HCT116 (cell line): Measurements from ENCODE around the gene ELF5. TPM values are rescaled to one million over a fixed set of nuclear protein-coding genes. Genes with fewer than 3 reads are reported as not detected.

Experiments used
- ATAC-seq: fragments of 200-7000 bp; cut with Tn5 transposase; 2 replicates; pipeline ENCODE4 v1.9.1; 2020; ENCODE audit warnings: mild to moderate bottlenecking, moderate library complexity
- BruUV-seq: library from RNA; stranded (reverse); fragments of 400-500 nt; replicated peaks from 2 replicates; lab custom pipeline; 2021; lab: Mats Ljungman, UMichigan
- CTCF ChIA-PET: fragments of 300-600 bp; sonication (Branson Sonifier 250); formaldehyde crosslinking; loops from one replicate; lab custom pipeline; 2021; ENCODE audit warnings: antibody characterized with exemption; lab: Charles Lee
- POLR2A ChIA-PET: fragments of 300-600, 350-600 bp; sonication (Branson Sonifier 250); formaldehyde crosslinking; loops from one replicate; lab custom pipeline; 2021; ENCODE audit warnings: antibody characterized with exemption; lab: Charles Lee
- RAD21 ChIA-PET, 2 experiments: fragments of 300-600 bp; sonication (Branson Sonifier 250); formaldehyde crosslinking; loops; one replicate each; lab custom pipeline; 2023; ENCODE audit warnings: low total read pairs in 2 of 2; ENCODE audit not compliant: uncharacterized antibody in 2 of 2, unreplicated experiment in 2 of 2, low non-redundant PET in 1 of 2; lab: Charles Lee
- DNase-seq: peaks from one replicate; pipeline ENCODE4 v3.0.0-alpha.2; 2010; ENCODE audit warnings: low read depth, low spot score
- H2AFZ ChIP-seq: fragments of 200-600 bp; shearing (Covaris generic), sonication (generic); 2 replicates; pipeline ENCODE4 v1.6.1; 2017; ENCODE audit warnings: low read depth, mixed run types, mixed read lengths, antibody characterized with exemption, low read length; ENCODE audit not compliant: poor library complexity, severe bottlenecking
- H3K27ac ChIP-seq: 2 replicates; pipeline ENCODE4 v1.5.1; 2012; ENCODE audit warnings: low read depth, low read length
- H3K27me3 ChIP-seq: fragments of 200-600 bp; sonication (generic); 2 replicates; pipeline ENCODE4 v1.6.1; 2016; ENCODE audit warnings: mixed run types, low read length, mixed read lengths; ENCODE audit not compliant: insufficient read depth
- H3K36me3 ChIP-seq, 2 experiments: fragments of 200-500 bp in 1 of 2; fragments of 200-600 bp in 1 of 2; sonication (Bioruptor generic) in 1 of 2; sonication (generic) in 1 of 2; 2 replicates each; pipeline versions ENCODE4 v1.5.1 to v1.6.1; 2014 to 2016; ENCODE audit warnings: low read length in 2 of 2, inconsistent platforms in 1 of 2, mixed read lengths in 1 of 2, mixed run types in 1 of 2; ENCODE audit not compliant: insufficient read depth in 2 of 2, control insufficient read depth in 1 of 2
- H3K4me1 ChIP-seq, 2 experiments: fragments of 200-600 bp in 1 of 2; sonication (generic) in 1 of 2; 2 replicates each; pipeline versions ENCODE4 v1.5.1 to v1.6.1; 2012 to 2017; ENCODE audit warnings: low read length in 2 of 2, inconsistent platforms in 1 of 2, mild to moderate bottlenecking in 1 of 2, mixed read lengths in 1 of 2, mixed run types in 1 of 2, moderate library complexity in 1 of 2; ENCODE audit not compliant: insufficient read depth in 2 of 2, control insufficient read depth in 1 of 2
- H3K4me2 ChIP-seq: fragments of 200-600 bp; sonication (generic); 2 replicates; pipeline ENCODE4 v1.6.1; 2017; ENCODE audit warnings: mixed run types, low read length, mixed read lengths
- H3K4me3 ChIP-seq, 2 experiments: fragments of 200-600 bp in 1 of 2; sonication (generic) in 1 of 2; replicated peaks in 1 of 2; 2 replicates each; pipeline ENCODE4 v1.5.1; 2011 to 2016; ENCODE audit warnings: low read length in 2 of 2, control low read depth in 1 of 2, low read depth in 1 of 2, mild to moderate bottlenecking in 1 of 2, mixed read lengths in 1 of 2, mixed run types in 1 of 2
- H3K79me2 ChIP-seq: fragments of 200-600 bp; sonication (generic); 2 replicates; pipeline ENCODE4 v1.6.1; 2017; ENCODE audit warnings: mild to moderate bottlenecking, mixed run types, low read length, moderate library complexity, mixed read lengths; ENCODE audit not compliant: insufficient read depth
- H3K9ac ChIP-seq: fragments of 200-600 bp; sonication (generic); 2 replicates; pipeline ENCODE4 v1.6.1; 2016; ENCODE audit warnings: low read length, mixed read lengths
- H3K9me2 ChIP-seq: fragments of 200-600 bp; sonication (generic), shearing (Covaris generic); 2 replicates; pipeline ENCODE4 v1.6.1; 2017; ENCODE audit warnings: mixed run types, mild to moderate bottlenecking, moderate library complexity; ENCODE audit not compliant: insufficient read depth
- H3K9me3 ChIP-seq, 2 experiments: fragments of 200-500 bp in 1 of 2; fragments of 200-600 bp in 1 of 2; sonication (Bioruptor generic) in 1 of 2; sonication (generic) in 1 of 2; 2 replicates each; pipeline ENCODE4 v1.6.1; 2014 to 2017; ENCODE audit warnings: low read length in 2 of 2, mixed read lengths in 2 of 2, inconsistent platforms in 1 of 2, low read depth in 1 of 2, mild to moderate bottlenecking in 1 of 2, mixed run types in 1 of 2, moderate library complexity in 1 of 2; ENCODE audit not compliant: control insufficient read depth in 1 of 2, insufficient read depth in 1 of 2
- H4K20me1 ChIP-seq: fragments of 200-600 bp; sonication (generic), shearing (Covaris generic); 2 replicates; pipeline ENCODE4 v1.6.1; 2017; ENCODE audit warnings: mixed run types, mild to moderate bottlenecking, moderate library complexity; ENCODE audit not compliant: insufficient read depth
- EGR1 ChIP-seq: IDR thresholded peaks from 2 replicates; pipeline ENCODE4 v1.6.1; 2012; ENCODE audit warnings: low read depth
- EZH2phosphoT487 ChIP-seq: fragments of 200-600 bp; IDR thresholded peaks from 2 replicates; pipeline ENCODE4 v1.6.1; 2018; ENCODE audit warnings: antibody characterized with exemption, borderline replicate concordance
- JUND ChIP-seq: IDR thresholded peaks from 2 replicates; pipeline ENCODE4 v1.6.1; 2012
- POLR2AphosphoS5 ChIP-seq: IDR thresholded peaks from 2 replicates; pipeline ENCODE4 v1.6.1; 2011; ENCODE audit warnings: mild to moderate bottlenecking, low read depth, low read length, moderate library complexity
- REST ChIP-seq: IDR thresholded peaks from 2 replicates; pipeline ENCODE4 v1.6.1; 2012; ENCODE audit warnings: low read depth
- SP1 ChIP-seq: IDR thresholded peaks from 2 replicates; pipeline ENCODE4 v1.6.1; 2012; ENCODE audit warnings: low read depth
- SRF ChIP-seq: IDR thresholded peaks from 2 replicates; pipeline ENCODE4 v1.6.1; 2012; ENCODE audit warnings: low read depth
- TCF7L2 ChIP-seq: IDR thresholded peaks from 2 replicates; pipeline ENCODE4 v1.7.0; 2011; ENCODE audit warnings: borderline replicate concordance, inconsistent platforms; ENCODE audit not compliant: insufficient read depth, insufficient read length; ENCODE audit errors: extremely low read depth
- ZBTB33 ChIP-seq: IDR thresholded peaks from 2 replicates; pipeline ENCODE4 v1.6.1; 2011; ENCODE audit warnings: mild to moderate bottlenecking, low read length, moderate library complexity; ENCODE audit not compliant: insufficient replicate concordance; ENCODE audit errors: extremely low read depth
- intact Hi-C: fragments of 100-400 bp; cut with micrococcal nuclease; formaldehyde crosslinking; loops from 2 replicates; pipeline ENCODE4 v1.10.0; 2022
- total RNA-seq: library from RNA; stranded (reverse); gene quantifications from one replicate; pipeline ENCODE4 v1.2.1, GENCODE V29; 2021; ENCODE audit not compliant: unreplicated experiment

ELF5 gene
- total RNA-seq, 1 experiment from 2014 or later = 0.32 TPM

GRCh38 chr11:34458525-34458924 lies 55.1 kb downstream of the ELF5 start:
- no peak for ATAC-seq

GRCh38 chr11:34457607-34458006 lies 56.0 kb downstream of the ELF5 start:
- Histone ChIP-seq H3K4me3 (no peak overlapping the region), H3K9me2 (no peaks in the 10 kb centered on the region), H2AFZ (no peak overlapping the region), H3K36me3 (peaks cover 15 to 41% of the 10 kb centered on the region in 2 experiments), H4K20me1 (no peaks in the 10 kb centered on the region), H3K79me2 (no peaks in the 10 kb centered on the region), H3K4me1 (no peaks in the 10 kb centered on the region), H3K9me3 (no peaks in the 10 kb centered on the region), H3K27ac (no peak overlapping the region), H3K4me2 (no peak overlapping the region), H3K27me3 (no peaks in the 10 kb centered on the region), H3K9ac (no peak overlapping the region)
- RAD21 ChIA-PET = interaction anchor here in 1 of 2 experiments (0.6 kb wide), 1 partner anchor 78 kb away, joined by 13 read pairs; no protein-coding TSS in a partner anchor
- CTCF ChIA-PET = no interaction called here
- intact Hi-C loops = no loop called here
- DNase-seq (no peak), ATAC-seq (no peak)
- no TSS peak for BruUV-seq
- POLR2A ChIA-PET = no interaction called here
- TF ChIP-seq POLR2AphosphoS5 = no peak
- no peak for TF ChIP-seq REST
- no peak for TF ChIP-seq SP1
- no peak for TF ChIP-seq EZH2phosphoT487
- TF ChIP-seq EGR1 = no peak
- TF ChIP-seq ZBTB33 = no peak

More at GRCh38 chr11:34458525-34458924, 55.1 kb downstream of the ELF5 start:
- no peak overlapping the region for H3K9ac ChIP-seq
- POLR2A ChIA-PET = no interaction called here
- CTCF ChIA-PET = interaction anchor here (1.5 kb wide), 1 partner anchor 10 kb away, joined by 4 read pairs; no protein-coding TSS in a partner anchor
- H4K20me1 ChIP-seq = no peaks in the 10 kb centered on the region
- no peaks in the 10 kb centered on the region for H3K4me1 ChIP-seq
- BruUV-seq = no TSS peak
- H3K9me2 ChIP-seq = no peaks in the 10 kb centered on the region
- H3K4me2 ChIP-seq = no peak overlapping the region
- TF ChIP-seq SRF = no peak
- no peak for TF ChIP-seq TCF7L2
- TF ChIP-seq JUND = no peak
- TF ChIP-seq SP1 = no peak
- no peak for TF ChIP-seq ZBTB33
- no peak overlapping the region for H3K27ac ChIP-seq
- H3K36me3 ChIP-seq = peaks cover 15 to 43% of the 10 kb centered on the region in 2 experiments
- intact Hi-C loops = no loop called here
- H3K27me3 ChIP-seq = no peaks in the 10 kb centered on the region
- H3K79me2 ChIP-seq = no peaks in the 10 kb centered on the region
- H3K9me3 ChIP-seq = no peaks in the 10 kb centered on the region
- no peak overlapping the region for H3K4me3 ChIP-seq
- RAD21 ChIA-PET = no interaction called here
- no peak for DNase-seq
- no peak overlapping the region for H2AFZ ChIP-seq
